Stimulated activated CD4-positive, alpha-beta T cell treated with anti-CD3 and anti-CD28 coated beads, Interleukin-15, amount 100 ng/mL, for 48 hours (primary cell): ENCODE measurements around the gene FHOD1.

Source experiments
- DNase-seq, 2 donors: peaks; one replicate each; pipeline ENCODE4 v3.0.0-alpha.2; 2020; ENCODE audit warnings: low read depth in 2 of 2

Gene FHOD1

DNA sequence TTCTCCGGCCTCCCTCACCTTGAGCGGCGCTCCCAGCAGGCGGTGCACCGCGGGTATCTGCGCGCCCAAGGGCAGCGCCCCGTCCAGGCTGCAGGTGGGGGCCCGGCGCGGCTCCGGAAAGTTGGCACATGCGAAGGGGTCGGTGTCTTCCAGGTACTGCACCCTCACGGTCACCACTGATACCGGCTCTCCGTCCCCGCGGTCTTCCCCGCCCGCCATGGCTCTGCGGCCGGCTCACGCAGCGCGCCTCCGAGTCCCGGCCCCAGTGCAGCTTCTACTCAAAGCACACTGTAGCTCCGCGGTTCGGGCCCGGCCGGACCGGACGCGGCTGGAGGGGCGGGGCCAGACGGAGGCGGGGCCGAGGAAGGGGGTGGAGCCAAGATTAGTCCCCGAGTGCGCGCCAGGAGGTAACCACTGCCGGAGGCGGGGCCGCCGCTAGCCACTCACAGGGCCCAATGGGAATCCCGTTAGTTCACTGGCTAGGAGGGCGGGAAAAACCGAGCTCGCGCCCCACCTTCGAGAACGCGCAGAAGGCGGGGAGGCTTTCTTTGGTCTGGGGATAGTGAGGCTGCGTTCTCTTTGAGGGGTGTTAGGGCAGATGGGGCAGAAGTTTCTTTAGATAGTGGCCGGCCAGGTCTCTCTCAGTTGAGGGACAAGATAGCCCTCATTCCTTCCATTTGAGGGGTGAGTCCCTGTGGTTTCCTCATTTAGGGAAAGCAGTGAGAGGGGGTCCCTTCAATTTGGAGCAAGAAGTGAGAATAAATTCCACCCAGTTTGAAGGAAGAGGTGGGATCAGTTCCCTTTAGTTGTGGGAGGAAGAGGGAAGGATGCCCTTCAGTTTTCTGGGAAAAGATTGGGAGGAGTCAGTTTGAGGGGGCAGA, at the start of gene FHOD1:
Gene FHOD1, minus strand, starts transcription at position 290 of the 881 bp plus-strand sequence. Its CDS starts 71 bp downstream, at position 219.
- peak; percentile 95 to 99 for DNase-seq

DNA sequence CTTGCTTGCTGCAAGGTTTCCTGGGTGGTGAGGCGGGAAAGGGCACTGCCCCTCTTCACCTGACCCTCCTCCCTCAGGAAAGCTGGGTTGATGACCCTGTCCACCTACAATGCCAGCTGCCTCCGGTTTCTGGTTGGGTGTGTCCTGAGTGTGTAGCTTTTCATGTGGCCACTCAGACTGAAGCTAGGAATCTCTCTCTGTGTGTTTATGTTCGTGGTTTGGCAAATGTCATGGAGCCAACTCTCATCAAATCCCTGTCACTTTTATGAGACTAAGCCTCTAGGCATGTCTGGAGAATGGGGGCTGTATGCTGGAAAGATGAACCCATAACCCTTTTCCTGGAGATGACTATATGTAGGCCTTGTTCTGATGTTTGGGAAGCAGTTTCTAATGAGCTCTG, 49.1 kb upstream of the FHOD1 start:
- DNase-seq = no peak

DNA sequence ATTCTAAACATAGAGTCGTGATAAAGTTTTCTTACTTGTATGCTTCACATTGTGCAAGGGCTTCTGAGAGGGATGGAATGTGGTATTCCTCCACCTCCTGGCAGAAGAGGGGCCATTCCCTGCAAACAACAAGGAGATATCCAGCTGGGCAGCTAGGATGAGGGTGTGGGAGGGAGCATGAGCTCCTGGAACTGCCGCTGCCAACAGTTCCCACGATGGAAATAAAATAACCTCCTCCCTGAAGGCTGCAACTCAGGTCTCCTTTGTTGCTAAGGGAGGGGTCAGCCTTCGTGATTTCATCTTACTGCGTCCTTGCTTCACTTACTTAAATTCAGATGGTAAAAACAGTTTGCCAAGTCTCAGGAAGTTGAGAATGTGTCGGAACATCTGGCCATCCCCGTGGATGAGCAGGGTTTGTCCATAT, 47.7 kb upstream of the FHOD1 start:
- no peak for DNase-seq

DNA sequence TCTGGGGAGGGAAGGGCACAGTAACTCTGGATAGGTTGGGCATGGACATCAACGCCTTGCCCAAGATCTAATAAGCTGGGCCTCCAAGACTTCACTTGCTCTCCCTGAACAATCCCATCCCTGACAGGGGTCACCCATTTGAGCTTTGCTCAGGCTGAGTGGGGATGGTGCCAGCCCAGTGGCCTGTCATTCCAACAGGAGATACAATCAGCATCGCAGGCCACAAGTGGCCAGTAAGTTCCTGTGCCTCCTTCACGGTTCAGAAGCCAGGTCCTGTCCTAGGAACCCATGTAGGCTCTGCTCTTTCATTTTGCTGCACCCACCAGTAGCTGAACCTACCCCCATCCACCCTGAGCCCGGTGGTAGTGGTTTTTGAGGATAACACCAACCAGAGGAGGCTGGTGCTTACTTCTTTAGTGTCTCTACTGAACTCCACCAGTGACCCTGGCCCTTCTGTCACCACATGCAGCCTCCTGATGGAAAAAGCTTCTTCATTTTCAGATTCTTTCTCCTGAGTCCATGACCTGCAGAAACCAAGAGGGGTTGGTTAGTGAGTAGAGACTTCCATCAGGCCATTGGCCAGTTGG, 47.0 kb upstream of the FHOD1 start:
- DNase-seq = no peak

DNA sequence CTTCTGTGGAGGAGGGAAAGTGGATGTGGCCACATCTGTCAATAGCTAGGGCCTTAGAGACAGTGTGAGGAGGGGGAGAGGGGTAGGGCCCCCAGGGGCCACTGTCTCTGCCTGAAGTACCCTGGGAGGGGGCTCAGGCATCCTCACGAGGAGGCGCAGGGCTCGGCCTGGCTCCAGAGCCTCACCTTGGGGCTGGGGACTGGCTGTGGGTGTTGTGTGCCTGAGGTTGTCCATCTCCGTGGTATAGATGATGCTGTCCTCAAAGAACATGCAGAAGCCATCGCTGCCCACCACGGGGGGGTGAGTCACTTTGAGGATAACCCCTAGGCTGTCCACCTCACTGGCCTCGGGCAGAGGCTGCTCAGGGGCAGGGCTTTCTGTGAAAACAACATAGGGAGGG, 44.2 kb upstream of the FHOD1 start:
- no peak for DNase-seq

DNA sequence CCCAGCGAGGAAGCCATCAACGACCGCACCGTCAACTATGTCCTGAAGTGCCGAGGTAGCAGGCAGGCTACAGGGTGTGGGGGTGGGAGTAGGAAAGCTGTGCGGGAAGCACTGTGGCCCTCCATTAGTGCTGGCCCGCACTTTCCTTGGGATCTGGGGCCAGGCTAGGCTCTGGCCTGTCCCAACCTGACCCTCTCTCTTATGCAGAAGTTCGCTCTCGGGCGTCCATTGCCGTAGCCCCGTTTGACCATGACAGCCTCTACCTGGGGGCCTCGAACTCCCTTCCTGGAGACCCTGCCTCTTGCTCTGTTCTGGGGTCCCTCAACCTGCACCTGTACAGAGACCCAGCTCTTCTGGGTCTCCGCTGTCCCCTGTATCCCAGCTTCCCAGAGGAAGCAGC, 40.7 kb upstream of the FHOD1 start:
- no peak for DNase-seq

DNA sequence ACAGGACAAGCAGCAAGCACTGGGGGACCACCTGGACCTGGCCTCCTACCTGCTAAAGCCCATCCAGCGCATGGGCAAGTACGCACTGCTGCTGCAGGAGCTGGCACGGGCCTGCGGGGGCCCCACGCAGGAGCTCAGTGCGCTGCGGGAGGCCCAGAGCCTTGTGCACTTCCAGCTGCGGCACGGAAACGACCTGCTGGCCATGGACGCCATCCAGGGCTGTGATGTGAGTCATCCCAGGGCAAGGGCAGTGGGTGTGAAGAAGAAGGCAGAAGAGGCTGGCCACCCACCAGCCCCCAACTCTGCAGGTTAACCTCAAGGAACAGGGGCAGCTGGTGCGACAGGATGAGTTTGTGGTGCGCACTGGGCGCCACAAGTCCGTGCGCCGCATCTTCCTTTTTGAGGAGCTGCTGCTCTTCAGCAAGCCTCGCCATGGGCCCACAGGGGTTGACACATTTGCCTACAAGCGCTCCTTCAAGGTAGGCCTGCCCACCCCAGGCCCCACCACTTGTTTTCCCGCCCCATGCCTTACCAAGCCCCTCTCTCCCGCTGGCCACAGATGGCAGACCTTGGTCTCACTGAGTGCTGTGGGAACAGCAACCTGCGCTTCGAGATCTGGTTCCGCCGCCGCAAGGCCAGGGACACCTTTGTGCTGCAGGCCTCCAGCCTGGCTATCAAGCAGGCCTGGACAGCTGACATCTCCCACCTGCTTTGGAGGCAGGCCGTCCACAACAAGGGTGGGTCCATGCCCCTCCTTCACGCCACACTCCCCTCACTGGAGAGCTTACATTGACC, 39.4 kb upstream of the FHOD1 start:
- DNase-seq = no peak

DNA sequence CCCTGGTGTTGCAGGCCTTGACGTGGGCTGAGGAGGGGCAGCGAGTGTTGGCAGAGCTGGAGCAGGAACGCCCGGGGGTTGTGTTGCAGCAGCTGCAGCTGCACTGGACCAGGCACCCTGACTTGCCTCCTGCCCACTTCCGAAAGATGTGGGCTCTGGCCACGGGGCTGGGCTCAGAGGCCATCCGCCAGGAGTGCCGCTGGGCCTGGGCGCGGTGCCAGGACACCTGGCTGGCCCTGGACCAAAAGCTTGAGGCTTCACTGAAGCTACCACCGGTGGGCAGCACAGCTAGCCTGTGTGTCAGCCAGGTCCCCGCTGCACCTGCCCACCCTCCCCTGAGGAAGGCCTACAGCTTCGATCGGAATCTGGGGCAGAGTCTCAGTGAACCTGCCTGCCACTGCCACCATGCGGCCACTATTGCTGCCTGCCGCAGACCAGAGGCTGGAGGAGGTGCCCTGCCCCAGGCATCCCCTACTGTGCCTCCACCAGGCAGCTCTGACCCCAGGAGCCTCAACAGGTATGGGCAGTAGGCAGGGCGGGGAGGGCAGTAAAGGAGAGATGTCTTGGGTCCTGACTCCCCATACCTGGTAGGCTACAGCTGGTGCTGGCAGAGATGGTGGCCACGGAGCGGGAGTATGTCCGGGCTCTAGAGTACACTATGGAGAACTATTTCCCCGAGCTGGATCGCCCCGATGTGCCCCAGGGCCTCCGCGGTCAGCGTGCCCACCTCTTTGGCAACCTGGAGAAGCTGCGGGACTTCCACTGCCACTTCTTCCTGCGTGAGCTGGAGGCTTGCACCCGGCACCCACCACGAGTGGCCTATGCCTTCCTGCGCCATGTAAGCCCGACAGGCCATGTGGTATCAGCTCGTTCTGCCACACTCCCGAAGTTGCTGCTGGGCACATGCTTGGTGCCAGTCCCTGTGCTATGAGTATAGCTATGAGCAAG, 37.7 kb upstream of the FHOD1 start:
- no peak for DNase-seq

DNA sequence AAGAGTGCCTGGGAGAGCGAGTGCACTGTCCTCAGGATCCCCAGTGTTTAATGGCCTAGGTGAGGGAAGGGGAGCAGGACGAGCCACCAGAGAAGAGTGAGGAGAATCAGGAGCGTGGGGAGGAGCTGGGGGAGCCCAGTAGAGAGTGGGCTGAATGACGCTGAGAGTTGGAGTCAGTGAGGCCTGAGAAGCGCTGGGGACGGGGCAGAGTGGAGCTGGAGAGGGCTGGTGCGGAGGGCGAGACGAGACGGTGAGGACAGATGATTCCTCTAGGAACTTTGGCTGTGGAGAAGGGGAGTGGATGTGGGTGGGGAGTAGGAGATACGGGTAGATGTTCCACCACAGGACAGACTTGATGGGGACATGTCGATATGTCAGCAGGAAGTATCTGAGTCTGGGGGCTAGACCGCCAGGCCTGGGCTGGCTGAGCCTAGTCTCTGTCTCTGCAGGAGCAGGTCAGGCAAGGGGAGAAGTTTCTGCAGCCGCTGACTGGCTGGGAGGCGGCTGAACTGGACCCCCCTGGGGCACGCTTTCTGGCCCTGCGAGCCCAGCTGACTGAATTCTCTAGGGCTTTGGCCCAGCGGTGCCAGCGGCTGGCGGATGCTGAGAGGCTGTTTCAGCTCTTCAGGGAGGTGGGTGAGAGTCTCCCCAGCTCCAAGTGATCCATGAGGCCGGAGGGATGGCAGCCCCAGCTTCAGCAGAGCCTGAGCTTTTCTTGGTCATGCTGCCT, 36.7 kb upstream of the FHOD1 start:
- no peak for DNase-seq

DNA sequence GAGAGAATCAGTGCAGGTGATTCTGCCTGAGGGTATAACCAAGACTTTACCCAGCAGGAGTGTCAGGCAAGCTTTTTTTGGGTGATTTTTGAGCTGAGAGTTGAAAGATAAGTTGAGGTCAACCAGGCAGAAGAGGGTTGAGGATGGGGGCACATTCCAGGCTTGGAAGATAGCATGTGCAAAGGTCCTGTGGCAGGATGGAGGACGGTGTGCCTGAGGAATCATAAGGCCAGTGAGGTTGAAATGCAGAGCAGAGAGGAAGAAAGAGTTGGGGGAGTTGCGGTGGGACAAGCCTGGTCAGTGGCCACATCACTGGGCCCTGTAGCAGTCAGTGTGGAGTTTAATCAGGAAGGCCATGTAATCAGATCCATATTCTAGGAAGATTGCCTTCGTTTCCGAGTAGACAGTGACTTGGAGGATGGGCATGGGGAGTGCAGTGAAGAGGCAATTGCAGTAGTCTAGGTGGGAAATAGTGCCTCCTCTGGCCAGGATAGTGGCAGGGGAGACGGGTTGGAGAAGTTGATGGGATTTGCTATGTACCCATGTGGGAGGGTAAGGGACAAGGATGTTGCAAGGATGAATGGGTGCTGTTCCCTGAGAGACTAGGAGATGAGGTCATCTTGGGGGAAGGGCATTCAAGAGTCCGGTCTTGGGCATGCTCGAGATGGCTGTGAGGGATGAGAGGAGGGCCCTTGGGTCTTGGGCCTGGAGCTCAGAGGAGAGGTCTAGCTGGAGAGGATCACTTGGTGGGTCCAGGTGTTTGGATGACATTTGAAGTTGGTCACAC, 36.0 kb upstream of the FHOD1 start:
- no peak for DNase-seq

DNA sequence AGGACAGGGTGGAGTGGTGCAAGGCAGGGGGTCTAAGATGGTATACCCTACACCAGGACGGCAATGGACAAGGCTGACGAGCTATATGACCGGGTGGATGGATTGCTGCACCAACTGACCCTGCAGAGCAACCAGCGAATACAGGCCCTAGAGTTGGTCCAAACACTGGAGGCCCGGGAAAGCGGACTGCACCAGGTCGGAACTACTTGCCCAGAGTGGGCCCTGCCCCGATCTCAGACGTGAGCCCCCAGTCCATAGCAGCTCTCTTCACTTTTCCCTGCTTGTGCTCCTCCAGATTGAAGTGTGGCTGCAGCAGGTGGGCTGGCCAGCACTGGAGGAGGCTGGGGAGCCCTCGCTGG, 35.1 kb upstream of the FHOD1 start:
- DNase-seq = no peak

DNA sequence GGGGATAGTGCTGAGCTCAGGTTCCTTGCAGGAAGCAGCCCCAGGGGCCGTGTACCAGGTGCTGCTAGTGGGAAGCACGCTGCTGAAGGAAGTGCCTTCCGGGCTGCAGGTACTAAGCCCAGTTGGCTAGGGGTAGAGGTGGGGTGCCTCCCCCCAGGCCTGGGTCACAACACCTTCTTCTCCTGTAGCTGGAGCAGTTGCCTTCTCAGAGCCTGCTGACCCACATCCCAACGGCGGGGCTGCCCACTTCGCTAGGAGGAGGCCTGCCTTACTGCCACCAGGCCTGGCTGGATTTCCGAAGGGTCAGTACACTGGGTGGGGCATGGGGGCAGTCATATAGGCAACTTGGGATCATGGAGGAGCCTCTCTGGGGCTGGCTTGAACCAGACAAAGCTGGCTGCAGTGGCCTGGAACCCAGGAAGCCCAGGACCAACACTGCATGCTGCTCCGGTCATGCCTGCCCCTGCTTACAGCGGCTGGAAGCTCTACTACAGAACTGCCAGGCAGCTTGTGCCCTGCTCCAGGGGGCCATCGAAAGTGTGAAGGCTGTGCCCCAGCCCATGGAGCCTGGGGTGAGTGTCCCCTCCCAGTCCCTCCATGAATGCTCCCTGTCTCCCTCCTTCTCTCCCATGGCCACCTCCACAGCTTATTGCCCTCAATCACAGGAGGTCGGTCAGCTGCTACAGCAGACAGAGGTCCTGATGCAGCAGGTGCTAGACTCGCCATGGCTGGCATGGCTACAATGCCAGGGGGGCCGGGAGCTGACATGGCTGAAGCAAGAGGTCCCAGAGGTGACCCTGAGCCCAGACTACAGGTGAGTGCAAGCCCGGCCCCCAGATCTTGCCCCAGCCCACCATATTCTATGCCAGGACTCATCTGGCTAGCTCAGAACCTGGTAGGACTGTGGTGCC, 34.5 kb upstream of the FHOD1 start:
- no peak for DNase-seq

DNA sequence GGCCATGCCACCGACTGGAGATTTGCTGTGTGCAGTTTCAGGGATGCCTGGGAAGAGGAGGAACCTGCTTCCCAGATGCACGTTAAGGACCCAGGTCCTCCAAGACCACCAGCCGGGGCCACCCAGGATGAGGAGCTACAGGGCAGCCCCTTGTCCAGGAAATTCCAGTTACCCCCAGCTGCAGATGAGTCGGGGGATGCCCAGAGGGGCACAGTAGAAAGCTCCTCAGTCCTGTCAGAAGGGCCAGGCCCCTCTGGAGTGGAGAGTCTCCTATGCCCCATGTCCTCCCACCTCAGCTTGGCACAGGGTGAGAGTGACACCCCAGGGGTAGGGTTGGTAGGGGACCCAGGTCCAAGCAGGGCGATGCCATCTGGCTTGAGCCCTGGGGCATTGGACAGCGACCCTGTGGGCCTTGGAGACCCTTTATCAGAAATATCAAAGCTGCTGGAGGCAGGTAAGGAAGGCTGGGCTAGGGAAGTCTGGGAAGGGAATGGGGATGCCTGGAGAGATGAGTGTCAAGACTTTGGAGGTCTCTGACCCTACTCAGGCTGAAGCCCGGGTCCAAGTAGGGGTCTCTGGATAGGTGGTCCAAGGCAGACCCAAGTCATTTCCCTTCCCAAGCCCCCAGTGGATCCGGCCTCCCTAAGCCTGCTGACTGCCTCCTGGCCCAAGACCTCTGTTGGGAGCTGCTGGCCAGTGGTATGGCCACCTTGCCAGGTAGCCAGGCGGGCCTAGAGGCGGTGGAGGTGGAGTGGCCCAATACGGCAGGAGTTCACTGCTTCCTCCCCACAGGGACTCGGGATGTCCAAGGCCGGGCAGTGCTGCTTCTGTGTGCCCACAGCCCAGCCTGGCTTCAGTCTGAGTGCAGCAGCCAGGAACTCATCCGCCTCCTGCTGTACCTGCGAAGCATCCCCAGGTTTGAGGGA, 33.1 kb upstream of the FHOD1 start:
- DNase-seq = no peak

DNA sequence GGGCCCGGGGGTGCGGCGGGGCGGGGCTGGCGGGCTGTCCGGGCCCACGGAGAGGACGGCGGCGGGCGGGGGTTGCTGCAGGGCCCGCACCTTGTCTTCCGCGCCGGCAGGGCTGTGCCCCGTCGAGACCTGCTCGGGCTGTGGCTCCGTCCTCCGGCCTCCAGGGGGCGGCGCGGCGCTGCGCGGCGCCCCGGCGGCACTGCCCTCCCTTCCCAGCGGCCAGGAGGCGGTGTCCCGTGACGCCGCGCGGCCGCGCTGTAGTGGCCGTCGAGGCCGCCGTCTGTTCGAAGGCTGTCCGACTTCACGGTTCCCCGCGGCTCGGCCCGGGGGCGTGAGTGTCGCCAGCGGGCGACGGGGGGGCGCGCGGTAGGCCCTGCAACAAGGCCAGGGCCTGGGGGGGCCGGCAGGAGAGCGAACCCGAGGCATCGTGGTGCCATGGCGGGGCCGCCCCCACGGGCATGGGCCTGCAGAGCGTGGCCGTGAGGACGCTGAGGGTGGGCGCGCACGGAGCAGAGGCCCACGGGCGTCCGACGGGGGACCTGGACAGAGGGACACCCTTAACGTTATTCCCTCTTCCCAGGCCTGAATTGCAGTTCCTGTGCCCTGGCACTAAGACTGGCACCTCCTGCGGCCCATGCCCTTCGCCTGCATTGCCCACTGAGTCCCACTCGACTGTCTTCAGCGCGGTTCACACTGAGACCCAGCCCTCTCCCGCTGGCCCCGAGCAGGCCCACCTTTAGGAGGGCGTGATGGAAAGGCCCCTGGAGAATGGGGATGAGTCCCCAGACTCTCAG, 32.2 kb upstream of the FHOD1 start, which contains the start of gene PLEKHG4:
Gene PLEKHG4, plus strand, starts transcription at position 237 of the 794 bp plus-strand sequence. Its CDS starts 513 bp downstream, at position 750.
- DNase-seq = peak; percentile 76 to 78

DNA sequence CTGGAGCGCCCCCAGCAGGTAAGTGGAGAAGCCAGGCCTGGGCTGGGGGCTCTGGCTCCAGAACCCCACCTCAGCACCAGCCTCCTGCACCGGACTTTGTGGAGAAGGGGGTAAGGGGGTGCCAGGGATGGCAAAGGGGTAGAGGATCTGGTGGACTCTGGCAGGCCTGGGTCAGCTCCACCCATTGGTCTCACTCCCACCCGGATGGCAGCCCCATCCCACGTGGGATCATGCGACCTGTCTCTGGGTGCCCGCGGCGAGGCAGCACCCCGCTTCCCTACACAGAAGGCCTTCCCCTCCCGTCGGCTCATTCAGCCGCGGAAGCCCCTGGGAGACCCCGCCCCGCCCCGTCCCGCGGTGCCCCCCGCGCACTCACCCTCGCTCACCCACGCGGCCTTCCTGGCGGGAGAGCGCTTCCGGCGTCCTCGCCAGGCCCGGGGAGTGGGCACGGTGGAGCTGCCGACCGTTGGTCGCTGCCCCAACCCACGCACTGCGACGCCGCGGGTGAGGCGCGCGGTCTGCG, 31.6 kb upstream of the FHOD1 start:
- peak in 1 of 2 donors; percentile 38 for DNase-seq

DNA sequence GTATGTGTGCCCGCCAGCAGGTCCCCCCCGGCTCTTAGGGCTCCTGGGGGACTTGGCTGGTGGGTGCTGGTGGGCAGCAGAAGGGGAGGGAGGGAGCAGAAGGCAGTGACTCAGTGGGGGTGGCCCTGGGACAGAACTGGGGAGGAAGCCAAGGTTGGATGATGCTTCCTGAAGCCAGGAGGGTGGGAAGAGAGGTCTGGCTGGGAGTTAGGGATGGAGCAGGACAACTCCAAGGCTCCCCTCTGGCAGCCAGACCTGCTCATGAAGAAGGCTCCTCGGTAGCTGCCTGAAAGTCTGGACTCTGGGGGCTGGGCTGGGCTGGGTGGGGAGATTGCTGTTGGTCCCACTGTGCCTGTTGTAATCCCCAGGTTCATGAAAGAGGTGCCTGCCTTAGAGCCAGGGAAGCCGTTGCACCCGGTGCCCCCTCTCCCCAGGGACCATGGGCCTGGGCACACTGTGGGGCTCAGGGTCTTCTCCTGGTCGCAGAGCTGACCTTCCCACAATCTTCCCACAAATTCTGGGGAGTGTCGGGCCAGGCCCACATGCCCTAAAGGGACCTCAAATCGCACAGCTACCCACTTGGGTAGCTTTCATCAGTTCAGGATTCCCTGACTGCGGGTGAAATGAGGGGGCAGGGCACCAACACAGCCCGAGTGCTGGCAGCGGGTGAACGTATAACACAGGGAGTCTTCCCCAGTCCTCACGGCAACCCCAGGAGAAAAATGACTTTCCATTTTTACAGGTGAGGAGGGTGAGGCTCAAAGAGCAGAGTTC, 30.9 kb upstream of the FHOD1 start:
- no peak for DNase-seq
